ENCODE measurements around the gene CLDN34. TPM values are rescaled to one million over a fixed set of nuclear protein-coding genes. Genes with fewer than 3 reads are reported as not detected.
A peak's percentile ranks its signal among the peaks of the same experiment; 100 is the strongest.

Gene CLDN34
- total and polyA plus RNA-seq, 2 of the 13 experiments (the other 11 are each of a cell fraction or from before 2014, with no cell fraction given): not detected

GRCh38 chrX:10015723-10016518, 48.8 kb downstream of the CLDN34 start:
- H3K27me3 ChIP-seq (ENCODE audit: control insufficient read depth in 1 of 2, insufficient read depth in 2 of 2, low read length in 2 of 2): no peaks in the 10 kb centered on the region
- peak overlapping the region; percentile 60 for H3K27ac ChIP-seq (ENCODE audit: extremely low read length, insufficient read depth, low read length)
- H4K20me1 ChIP-seq (ENCODE audit: insufficient read depth, low read length): no peaks in the 10 kb centered on the region
- H3K9ac ChIP-seq (ENCODE audit: insufficient read depth, low read depth, low read length): peak overlapping the region; percentile 73
- FAIRE-seq (no peak), DNase-seq (ENCODE audit: low spot score) (no peak), ATAC-seq (peak; percentile 42)
- no peaks in the 10 kb centered on the region for H3K36me3 ChIP-seq (replicated peaks in 1 of 2; ENCODE audit: control insufficient read depth in 1 of 2, insufficient read depth in 2 of 2, low read length in 2 of 2)
- peak overlapping the region; percentile 69 for H3K4me2 ChIP-seq (ENCODE audit: low read depth, low read length)
- POLR2A ChIA-PET: no interaction called here
- H2AFZ ChIP-seq (ENCODE audit: low read length): no peak overlapping the region
- H3K4me1 ChIP-seq (ENCODE audit: insufficient read depth, low read length): peaks cover 50% of the 10 kb centered on the region
- WGBS (ENCODE audit: low lambda C conversion rate): no CpG with 5 or more reads among the region's 87 CpGs
- peaks cover 24% of the 10 kb centered on the region for H3K79me2 ChIP-seq (ENCODE audit: insufficient read depth, low read length)
- no peaks in the 10 kb centered on the region for H3K9me3 ChIP-seq (ENCODE audit: low read length)
- H3K4me3 ChIP-seq (replicated peaks in 1 of 3; ENCODE audit: insufficient read depth in 1 of 3, low read depth in 2 of 3, low read length in 3 of 3): peak overlapping the region; percentile 73 to 74 (median 73)
- CTCF ChIA-PET (ENCODE audit: low intra/inter-chr PET ratio, low total read pairs): interaction anchor here (6.6 kb wide), 1 partner anchor 103 kb away, joined by 40 read pairs; no protein-coding TSS in a partner anchor
- no TSS peak for BruUV-seq (replicated peaks)
- in situ Hi-C loops (cut with HindIII; ENCODE audit: extremely low pct_ligation_motif_present, low pct_unique_long_range_greater_than_20kb) (no loop called here), intact Hi-C loops (cut with micrococcal nuclease; ENCODE audit: unreplicated experiment) (loop anchor here (5.0 kb wide), 1 partner anchor 101 kb away; no protein-coding TSS in a partner anchor)
- TF ChIP-seq ZNF430 (CRISPR knock-in tag; IDR thresholded peaks at IDR 0.05) (0 out of 2 replicates have a peak, but pooled peaks have one; percentile 25), MAX (IDR thresholded peaks at IDR 0.05) (peak; percentile 47; the same call in 1 of the 2 replicates), ZNF605 (CRISPR knock-in tag; IDR thresholded peaks at IDR 0.05) (0 out of 2 replicates have a peak, but pooled peaks have one; percentile 30), ISX (CRISPR knock-in tag; conservative IDR thresholded peaks at IDR 0.05) (no peak), KDM2A (CRISPR knock-in tag; IDR thresholded peaks at IDR 0.05; ENCODE audit: borderline replicate concordance, low read depth) (peak; percentile 26; the same call in 1 of the 2 replicates), BCL3 (CRISPR knock-in tag; IDR thresholded peaks at IDR 0.05) (no peak), SMC3 (IDR thresholded peaks at IDR 0.05; ENCODE audit: low read length) (no peak), TBP (CRISPR knock-in tag; IDR thresholded peaks at IDR 0.05) (no peak), UBTF (CRISPR knock-in tag; IDR thresholded peaks at IDR 0.05) (peak; percentile 48; the same call in 1 of the 2 replicates), FOXP1 (IDR thresholded peaks at IDR 0.05) (no peak), FOXP1 (CRISPR knock-in tag; IDR thresholded peaks at IDR 0.05) (no peak), AGO2 (optimal IDR thresholded peaks at IDR 0.05; ENCODE audit: low read depth, low read length) (peak; percentile 39), STAG1 (CRISPR knock-in tag; IDR thresholded peaks at IDR 0.05) (no peak), ZFP91 (CRISPR knock-in tag; IDR thresholded peaks at IDR 0.05; ENCODE audit: borderline replicate concordance) (0 out of 2 replicates have a peak, but pooled peaks have one; percentile 10), ZNF777 (CRISPR knock-in tag; IDR thresholded peaks at IDR 0.05) (peak; percentile 78)
